Fibroblast of lung (primary cell): ENCODE results near the gene ATG5. TPM values are rescaled to one million over a fixed set of nuclear protein-coding genes. Genes with fewer than 3 reads are reported as not detected.
A peak's percentile ranks its signal among the peaks of the same experiment; 100 is the strongest.

Experiments
- DNase-seq, 2 donors: peaks; one replicate each; pipeline versions ENCODE4 v3.0.0 to v3.0.0-alpha.2; 2010; ENCODE audit warnings: low read depth in 2 of 2
- H2AFZ ChIP-seq: 2 replicates; pipeline ENCODE4 v1.5.1; 2012; ENCODE audit warnings: low read length, control low read depth, inconsistent platforms
- H3K27ac ChIP-seq: 2 replicates; pipeline ENCODE4 v1.5.1; 2011; ENCODE audit warnings: low read length, control low read depth; ENCODE audit not compliant: insufficient read depth
- H3K27me3 ChIP-seq: 2 replicates; pipeline ENCODE4 v1.5.1; 2011; ENCODE audit warnings: mild to moderate bottlenecking, low read length; ENCODE audit not compliant: control insufficient read depth, insufficient read depth
- H3K36me3 ChIP-seq: 2 replicates; pipeline ENCODE4 v1.5.1; 2011; ENCODE audit warnings: low read length; ENCODE audit not compliant: control insufficient read depth, insufficient read depth
- H3K4me1 ChIP-seq: 2 replicates; pipeline ENCODE4 v1.5.1; 2011; ENCODE audit warnings: low read length; ENCODE audit not compliant: control insufficient read depth, insufficient read depth; ENCODE audit errors: extremely low read depth
- H3K4me2 ChIP-seq: 2 replicates; pipeline ENCODE4 v1.5.1; 2011; ENCODE audit warnings: low read length, control low read depth; ENCODE audit not compliant: insufficient read depth; ENCODE audit errors: extremely low read depth
- H3K4me3 ChIP-seq, 4 experiments: fragments of 200-600 bp in 1 of 4; sonication (generic) in 1 of 4; replicated peaks in 1 of 4; 2 replicates each; pipeline ENCODE4 v1.5.1; 2011 to 2016; ENCODE audit warnings: low read length in 4 of 4, low read depth in 3 of 4, mild to moderate bottlenecking in 3 of 4, control low read depth in 2 of 4, inconsistent platforms in 1 of 4, mixed read lengths in 1 of 4; ENCODE audit not compliant: insufficient read depth in 1 of 4; ENCODE audit errors: control extremely low read depth in 1 of 4
- H3K79me2 ChIP-seq: 2 replicates; pipeline ENCODE4 v1.5.1; 2012; ENCODE audit warnings: mild to moderate bottlenecking, low read length, inconsistent platforms; ENCODE audit not compliant: control insufficient read depth, insufficient read depth
- H3K9ac ChIP-seq: 2 replicates; pipeline ENCODE4 v1.5.1; 2011; ENCODE audit warnings: mild to moderate bottlenecking, low read length, control low read depth; ENCODE audit not compliant: insufficient read depth
- H3K9me3 ChIP-seq: 2 replicates; pipeline ENCODE4 v1.5.1; 2012; ENCODE audit warnings: low read depth, low read length; ENCODE audit not compliant: control insufficient read depth, insufficient read depth
- H4K20me1 ChIP-seq: 2 replicates; pipeline ENCODE4 v1.5.1; 2011; ENCODE audit warnings: low read length; ENCODE audit not compliant: control insufficient read depth, insufficient read depth; ENCODE audit errors: extremely low read depth
- CTCF ChIP-seq, 2 donors: IDR thresholded peaks in 1 of 2; conservative IDR thresholded peaks in 1 of 2; 1 replicate in 1 of 2; 2 replicates in 1 of 2; pipeline ENCODE4 v1.5.1; 2011 to 2012; ENCODE audit warnings: low read length in 2 of 2, control low read depth in 1 of 2, inconsistent platforms in 1 of 2, low read depth in 1 of 2, mild to moderate bottlenecking in 1 of 2
- EZH2 ChIP-seq: IDR thresholded peaks from 2 replicates; pipeline ENCODE4 v1.5.1; 2012; ENCODE audit warnings: low read length, control low read depth, mild to moderate bottlenecking; ENCODE audit errors: missing control alignments
- polyA plus RNA-seq, 2 donors: library from polyadenylated mRNA; depleted of rRNA in 1 of 2; stranded (reverse) in 1 of 2; unstranded in 1 of 2; fragments of >200 nt; gene quantifications; 2 replicates each; pipeline ENCODE4 v1.2.1, GENCODE V29; 2011 to 2012; ENCODE audit warnings: missing spikeins in 1 of 2
- total RNA-seq: library from RNA; depleted of rRNA; stranded (reverse); fragments of >200 nt; gene quantifications from 2 replicates; pipeline ENCODE4 v1.2.1, GENCODE V29; 2014

ATG5 gene
- total and polyA plus RNA-seq, 2 donors (not counting 1 experiment from before 2014, with no cell fraction given), result 38.6 to 64.7 TPM

- peak; percentile 34 to 54 for DNase-seq
- no peak overlapping the region for H3K4me3 ChIP-seq
Measured at GRCh38 chr6:106334646-106335448, 9.3 kb upstream of the ATG5 start.

DNA sequence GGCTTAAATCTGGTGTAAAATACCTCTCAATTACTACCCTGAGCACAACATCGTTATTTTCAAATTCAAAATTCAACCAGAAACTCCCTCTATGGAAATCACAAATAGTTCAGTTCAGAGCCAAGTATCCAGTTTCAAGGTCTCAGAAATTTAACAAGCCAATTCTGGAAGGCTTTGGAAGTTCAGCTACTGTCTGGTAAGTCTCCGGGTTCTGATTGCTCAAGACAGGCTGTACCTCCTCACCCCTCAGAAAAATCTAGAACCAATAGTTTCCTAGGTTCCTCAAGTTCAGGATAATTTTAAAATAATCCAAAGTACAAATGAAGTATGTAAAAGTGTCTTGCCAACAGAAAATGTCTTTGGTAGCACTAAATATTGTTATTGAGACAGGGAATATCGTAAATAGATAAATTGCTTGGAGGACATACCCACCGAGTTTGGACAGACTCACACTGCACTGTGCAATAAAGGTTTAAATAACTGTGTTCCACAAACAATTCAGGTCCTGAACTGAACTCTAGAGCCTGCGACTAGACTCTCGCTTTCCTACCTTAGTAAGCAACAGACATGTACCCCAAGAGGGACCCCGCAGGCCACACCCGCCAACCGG lies 729 bp downstream of the ATG5 start:
- no peaks in the 10 kb centered on the region for H3K9me3 ChIP-seq
- peaks cover 3% of the 10 kb centered on the region for H3K4me1 ChIP-seq
- peak overlapping the region; percentile 79 for H2AFZ ChIP-seq
- H3K27ac ChIP-seq, result peak overlapping the region; percentile 79
- peak overlapping the region; percentile 72 to 92 (median 78) for H3K4me3 ChIP-seq
- H3K27me3 ChIP-seq, result peaks cover 5% of the 10 kb centered on the region
- no peaks in the 10 kb centered on the region for H3K36me3 ChIP-seq
- peak overlapping the region; percentile 90 for H3K4me2 ChIP-seq
- peak overlapping the region; percentile 74 for H3K9ac ChIP-seq
- peaks cover 50% of the 10 kb centered on the region for H3K79me2 ChIP-seq
- peaks cover 2% of the 10 kb centered on the region for H4K20me1 ChIP-seq
- DNase-seq, result peak; percentile 5 to 22
- no peak for TF ChIP-seq CTCF (conservative IDR thresholded peaks at IDR 0.05 in 1 of 2, IDR thresholded peaks at IDR 0.05 in 1 of 2; ENCODE audit: low read depth in 1 of 2, low read length in 2 of 2)
- no peak for TF ChIP-seq EZH2

More at GRCh38 chr6:106334646-106335448, 9.3 kb upstream of the ATG5 start:
- Histone ChIP-seq H3K36me3 (no peaks in the 10 kb centered on the region), H3K4me2 (no peak overlapping the region), H3K27ac (no peak overlapping the region), H3K79me2 (no peaks in the 10 kb centered on the region), H2AFZ (no peak overlapping the region), H3K9me3 (no peaks in the 10 kb centered on the region), H3K4me1 (no peaks in the 10 kb centered on the region), H4K20me1 (no peaks in the 10 kb centered on the region), H3K27me3 (peaks cover 10% of the 10 kb centered on the region), H3K9ac (no peak overlapping the region)
- peak; percentile 46 to 66 for TF ChIP-seq CTCF (conservative IDR thresholded peaks at IDR 0.05 in 1 of 2, IDR thresholded peaks at IDR 0.05 in 1 of 2; ENCODE audit: low read depth in 1 of 2, low read length in 2 of 2)
- no peak for TF ChIP-seq EZH2

- Histone ChIP-seq H2AFZ (no peak overlapping the region), H3K4me1 (peaks cover 3% of the 10 kb centered on the region), H3K36me3 (no peaks in the 10 kb centered on the region), H3K79me2 (peaks cover 71% of the 10 kb centered on the region), H3K27me3 (no peaks in the 10 kb centered on the region), H3K4me2 (no peak overlapping the region), H3K9me3 (no peaks in the 10 kb centered on the region), H3K9ac (no peak overlapping the region), H3K4me3 (no peak overlapping the region), H4K20me1 (peaks cover 2% of the 10 kb centered on the region), H3K27ac (no peak overlapping the region)
- TF ChIP-seq EZH2 (no peak), CTCF (conservative IDR thresholded peaks at IDR 0.05 in 1 of 2, IDR thresholded peaks at IDR 0.05 in 1 of 2; ENCODE audit: low read depth in 1 of 2, low read length in 2 of 2) (no peak)
- DNase-seq, result no peak
Measured at GRCh38 chr6:106321940-106322339, 3.6 kb downstream of the ATG5 start.
